Hepatocyte (in vitro differentiated cells): Measurements from ENCODE around the gene LINC00305. TPM values are rescaled to one million over a fixed set of nuclear protein-coding genes. Genes with fewer than 3 reads are reported as not detected.

Experiments used
- DNase-seq: peaks from one replicate; pipeline ENCODE4 v3.0.0-alpha.2; 2016; ENCODE audit warnings: low spot score
- H2AFZ ChIP-seq: fragments of 200-600 bp; sonication (generic); 2 replicates; pipeline ENCODE4 v1.6.0; 2016; ENCODE audit warnings: antibody characterized with exemption, mild to moderate bottlenecking
- H3K27ac ChIP-seq: fragments of 200-600 bp; sonication (generic); 2 replicates; pipeline ENCODE4 v1.5.1; 2016; ENCODE audit warnings: mild to moderate bottlenecking
- H3K27me3 ChIP-seq: fragments of 200-600 bp; sonication (generic); 2 replicates; pipeline ENCODE4 v1.6.1; 2016
- H3K36me3 ChIP-seq: fragments of 200-600 bp; sonication (generic); replicated peaks from 2 replicates; pipeline ENCODE4 v1.5.1; 2016; ENCODE audit warnings: low read depth; ENCODE audit not compliant: insufficient read depth
- H3K4me1 ChIP-seq: fragments of 200-600 bp; sonication (generic); 2 replicates; pipeline ENCODE4 v1.5.1; 2016; ENCODE audit warnings: mild to moderate bottlenecking, moderate library complexity; ENCODE audit not compliant: insufficient read depth
- H3K4me2 ChIP-seq: fragments of 200-600 bp; sonication (generic); 2 replicates; pipeline ENCODE4 v1.6.0; 2016
- H3K4me3 ChIP-seq: fragments of 200-600 bp; sonication (generic); 2 replicates; pipeline ENCODE4 v1.5.1; 2016; ENCODE audit warnings: mild to moderate bottlenecking
- H3K79me2 ChIP-seq: fragments of 200-600 bp; sonication (generic); 2 replicates; pipeline ENCODE4 v1.6.0; 2017; ENCODE audit warnings: mild to moderate bottlenecking
- H3K9me2 ChIP-seq: fragments of 200-600 bp; sonication (generic); replicated peaks from 2 replicates; pipeline ENCODE4 v1.6.0; 2017; ENCODE audit warnings: mild to moderate bottlenecking; ENCODE audit not compliant: insufficient read depth
- H3K9me3 ChIP-seq: fragments of 200-600 bp; sonication (generic); 2 replicates; pipeline ENCODE4 v1.5.1; 2016; ENCODE audit warnings: low read depth, mild to moderate bottlenecking
- H4K20me1 ChIP-seq: fragments of 200-600 bp; sonication (generic); 2 replicates; pipeline ENCODE4 v1.6.0; 2016; ENCODE audit warnings: mild to moderate bottlenecking; ENCODE audit not compliant: insufficient read depth, poor library complexity, severe bottlenecking
- EZH2 ChIP-seq: fragments of 200-600 bp; sonication (generic); IDR thresholded peaks from 2 replicates; pipeline ENCODE4 v1.6.1; 2016; ENCODE audit warnings: antibody characterized with exemption, mild to moderate bottlenecking, borderline replicate concordance
- EZH2phosphoT487 ChIP-seq: fragments of 200-600 bp; sonication (generic); IDR thresholded peaks from one replicate; pipeline ENCODE4 v1.6.1; 2018; ENCODE audit warnings: antibody characterized with exemption, mild to moderate bottlenecking, low read depth, moderate library complexity; ENCODE audit not compliant: unreplicated experiment, severe bottlenecking
- WGBS: methylation state at CpG from one replicate; pipeline ENCODE4 v1.1.6; 2016; ENCODE audit warnings: low lambda C conversion rate; ENCODE audit errors: missing lambda C conversion rate; 5-methylcytosine and 5-hydroxymethylcytosine counted together
- polyA plus RNA-seq: library from polyadenylated mRNA; unstranded; fragments of >200 nt; fragmentation: Nextera tagmentation; extraction: Ambion mirVana; gene quantifications from 2 replicates; pipeline ENCODE4 v1.2.1, GENCODE V29; 2016
- total RNA-seq: library from RNA; depleted of rRNA; stranded (reverse); fragments of >200 nt; gene quantifications from 2 replicates; pipeline ENCODE4 v1.2.3, GENCODE V29; 2014
- TF ChIP-seq, protein P1 (sequence below): fragments of 200-600 bp; sonication (generic); IDR thresholded peaks from 2 replicates; pipeline ENCODE4 v1.5.1; 2016; ENCODE audit warnings: antibody characterized with exemption, mild to moderate bottlenecking; ENCODE audit not compliant: poor library complexity

LINC00305 gene
- total and polyA plus RNA-seq, 2 experiments from 2014 or later, result 0.30 to 1.9 TPM

GRCh38 chr18:64127172-64127571 lies 21.7 kb downstream of the LINC00305 start:
- no peaks in the 10 kb centered on the region for H3K36me3 ChIP-seq
- H3K4me1 ChIP-seq, result no peaks in the 10 kb centered on the region
- no peak overlapping the region for H3K4me2 ChIP-seq
- no peaks in the 10 kb centered on the region for H3K27me3 ChIP-seq
- H2AFZ ChIP-seq, result no peak overlapping the region
- H3K9me3 ChIP-seq, result no peaks in the 10 kb centered on the region
- no peak overlapping the region for H3K27ac ChIP-seq
- DNase-seq, result no peak
- TF ChIP-seq EZH2 (no peak), EZH2phosphoT487 (no peak)
- TF ChIP-seq, protein P1, sequence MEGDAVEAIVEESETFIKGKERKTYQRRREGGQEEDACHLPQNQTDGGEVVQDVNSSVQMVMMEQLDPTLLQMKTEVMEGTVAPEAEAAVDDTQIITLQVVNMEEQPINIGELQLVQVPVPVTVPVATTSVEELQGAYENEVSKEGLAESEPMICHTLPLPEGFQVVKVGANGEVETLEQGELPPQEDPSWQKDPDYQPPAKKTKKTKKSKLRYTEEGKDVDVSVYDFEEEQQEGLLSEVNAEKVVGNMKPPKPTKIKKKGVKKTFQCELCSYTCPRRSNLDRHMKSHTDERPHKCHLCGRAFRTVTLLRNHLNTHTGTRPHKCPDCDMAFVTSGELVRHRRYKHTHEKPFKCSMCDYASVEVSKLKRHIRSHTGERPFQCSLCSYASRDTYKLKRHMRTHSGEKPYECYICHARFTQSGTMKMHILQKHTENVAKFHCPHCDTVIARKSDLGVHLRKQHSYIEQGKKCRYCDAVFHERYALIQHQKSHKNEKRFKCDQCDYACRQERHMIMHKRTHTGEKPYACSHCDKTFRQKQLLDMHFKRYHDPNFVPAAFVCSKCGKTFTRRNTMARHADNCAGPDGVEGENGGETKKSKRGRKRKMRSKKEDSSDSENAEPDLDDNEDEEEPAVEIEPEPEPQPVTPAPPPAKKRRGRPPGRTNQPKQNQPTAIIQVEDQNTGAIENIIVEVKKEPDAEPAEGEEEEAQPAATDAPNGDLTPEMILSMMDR, result no peak
- no peak overlapping the region for H3K4me3 ChIP-seq
- H4K20me1 ChIP-seq, result no peaks in the 10 kb centered on the region
- WGBS, result 89% methylated on average over 2 of the region's 2 CpGs
- H3K9me2 ChIP-seq, result no peaks in the 10 kb centered on the region
- no peaks in the 10 kb centered on the region for H3K79me2 ChIP-seq

GRCh38 chr18:64119916-64120315 lies 29.0 kb downstream of the LINC00305 start:
- H4K20me1 ChIP-seq, result no peaks in the 10 kb centered on the region
- H3K79me2 ChIP-seq, result no peaks in the 10 kb centered on the region
- no peaks in the 10 kb centered on the region for H3K4me1 ChIP-seq
- H3K9me3 ChIP-seq, result no peaks in the 10 kb centered on the region
- H2AFZ ChIP-seq, result no peak overlapping the region
- no peak overlapping the region for H3K27ac ChIP-seq
- no peak for DNase-seq
- whole genome bisulfite sequencing, result 86% methylated on average over 1 of the region's 1 CpG
- H3K27me3 ChIP-seq, result no peaks in the 10 kb centered on the region
- TF ChIP-seq EZH2 (no peak), EZH2phosphoT487 (no peak)
- TF ChIP-seq, protein P1, result peak; percentile 33
- no peaks in the 10 kb centered on the region for H3K9me2 ChIP-seq
- no peak overlapping the region for H3K4me2 ChIP-seq
- no peak overlapping the region for H3K4me3 ChIP-seq
- H3K36me3 ChIP-seq, result no peaks in the 10 kb centered on the region

- Histone ChIP-seq H2AFZ (no peak overlapping the region), H3K4me3 (no peak overlapping the region), H3K27me3 (no peaks in the 10 kb centered on the region), H3K36me3 (no peaks in the 10 kb centered on the region), H3K9me3 (no peaks in the 10 kb centered on the region), H3K9me2 (no peaks in the 10 kb centered on the region), H3K27ac (no peak overlapping the region), H4K20me1 (no peaks in the 10 kb centered on the region), H3K79me2 (no peaks in the 10 kb centered on the region), H3K4me2 (no peak overlapping the region), H3K4me1 (no peaks in the 10 kb centered on the region)
- no peak for DNase-seq
- TF ChIP-seq, protein P1, result no peak
- TF ChIP-seq EZH2phosphoT487, result no peak
- WGBS, result 52% methylated on average over 3 of the region's 3 CpGs
These were observed 30.5 kb downstream of the LINC00305 start for GRCh38 chr18:64118406-64118805.

- Histone ChIP-seq H3K9me2 (no peaks in the 10 kb centered on the region), H3K4me3 (no peak overlapping the region), H3K9me3 (no peaks in the 10 kb centered on the region), H2AFZ (no peak overlapping the region), H3K79me2 (no peaks in the 10 kb centered on the region), H3K4me1 (no peaks in the 10 kb centered on the region), H3K27me3 (no peaks in the 10 kb centered on the region), H3K36me3 (no peaks in the 10 kb centered on the region), H3K27ac (no peak overlapping the region), H4K20me1 (no peaks in the 10 kb centered on the region), H3K4me2 (no peak overlapping the region)
- TF ChIP-seq, protein P1, result no peak
- TF ChIP-seq EZH2phosphoT487, result no peak
- no peak for TF ChIP-seq EZH2
- 57% methylated on average over 5 of the region's 5 CpGs for WGBS
- no peak for DNase-seq
These were observed 32.2 kb downstream of the LINC00305 start for GRCh38 chr18:64116571-64117175.
